ENCODE results near the gene NT5C1B.

The NT5C1B gene

DNA sequence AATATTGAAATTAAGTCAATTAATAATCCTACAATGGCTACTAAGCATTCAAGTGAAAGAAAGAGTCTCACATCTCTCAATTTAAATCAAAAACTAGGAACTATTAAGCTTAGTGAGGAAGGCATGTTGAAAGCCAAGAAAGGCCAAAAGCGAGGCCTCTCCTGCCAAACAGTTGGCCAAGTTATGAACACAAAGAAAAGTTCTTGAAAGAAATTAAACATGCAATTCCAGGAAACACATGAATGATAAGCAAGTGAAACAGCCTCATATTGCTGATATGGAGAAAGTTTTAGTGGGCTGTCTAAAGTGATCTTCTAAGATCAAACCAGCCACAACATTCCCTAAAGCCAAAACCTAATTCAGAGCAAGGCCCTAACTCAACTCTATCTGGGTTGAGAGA lies 40.7 kb downstream of the NT5C1B start:
- Histone ChIP-seq H2AFZ (ENCODE audit: low read length) (no peak overlapping the region), H4K20me1 (ENCODE audit: insufficient read depth, low read length) (no peaks in the 10 kb centered on the region), H3K36me3 (ENCODE audit: insufficient read depth, low read length) (no peaks in the 10 kb centered on the region), H3K27me3 (ENCODE audit: insufficient read depth, low read length) (no peaks in the 10 kb centered on the region), H3K79me2 (ENCODE audit: insufficient read depth, low read length) (no peaks in the 10 kb centered on the region), H3K4me3 (ENCODE audit: low read depth, low read length, poor library complexity, severe bottlenecking) (no peak overlapping the region), H3K9me3 (ENCODE audit: low read length) (no peaks in the 10 kb centered on the region), H3K9ac (ENCODE audit: low read length) (no peak overlapping the region), H3K4me2 (ENCODE audit: low read length) (no peak overlapping the region), H3K27ac (ENCODE audit: low read depth, low read length, poor library complexity, severe bottlenecking) (no peak overlapping the region), H3K4me1 (ENCODE audit: insufficient read depth, low read length, severe bottlenecking) (no peaks in the 10 kb centered on the region), H3F3A (ENCODE audit: insufficient read depth, low read length) (no peaks in the 10 kb centered on the region), H3K9me2 (ENCODE audit: low read depth, low read length) (no peaks in the 10 kb centered on the region)
- TF ChIP-seq CTCF (IDR thresholded peaks at IDR 0.05; ENCODE audit: low read length) (no peak), EZH2 (IDR thresholded peaks at IDR 0.05; ENCODE audit: borderline replicate concordance, low read length) (no peak)

GRCh38 chr2:18546567-18546966 lies 42.8 kb downstream of the NT5C1B start:
- no peak overlapping the region for H3K4me2 ChIP-seq (ENCODE audit: low read length)
- H3K9ac ChIP-seq (ENCODE audit: low read length) = no peak overlapping the region
- no peak overlapping the region for H3K27ac ChIP-seq (ENCODE audit: low read depth, low read length, poor library complexity, severe bottlenecking)

GRCh38 chr2:18545384-18545783 lies 44.0 kb downstream of the NT5C1B start:
- no peak overlapping the region for H3K27ac ChIP-seq (ENCODE audit: low read depth, low read length, poor library complexity, severe bottlenecking)
- H3F3A ChIP-seq (ENCODE audit: insufficient read depth, low read length) = no peaks in the 10 kb centered on the region
- H3K36me3 ChIP-seq (ENCODE audit: insufficient read depth, low read length) = no peaks in the 10 kb centered on the region
- no peaks in the 10 kb centered on the region for H4K20me1 ChIP-seq (ENCODE audit: insufficient read depth, low read length)
- no peaks in the 10 kb centered on the region for H3K9me3 ChIP-seq (ENCODE audit: low read length)
- no peaks in the 10 kb centered on the region for H3K9me2 ChIP-seq (ENCODE audit: low read depth, low read length)
- H3K79me2 ChIP-seq (ENCODE audit: insufficient read depth, low read length) = no peaks in the 10 kb centered on the region
- no peak overlapping the region for H3K9ac ChIP-seq (ENCODE audit: low read length)
- H3K4me2 ChIP-seq (ENCODE audit: low read length) = no peak overlapping the region
- no peak overlapping the region for H2AFZ ChIP-seq (ENCODE audit: low read length)
- H3K4me1 ChIP-seq (ENCODE audit: insufficient read depth, low read length, severe bottlenecking) = no peaks in the 10 kb centered on the region
- no peak for TF ChIP-seq EZH2 (IDR thresholded peaks at IDR 0.05; ENCODE audit: borderline replicate concordance, low read length)
- TF ChIP-seq CTCF (IDR thresholded peaks at IDR 0.05; ENCODE audit: low read length) = no peak
- H3K27me3 ChIP-seq (ENCODE audit: insufficient read depth, low read length) = no peaks in the 10 kb centered on the region
- no peak overlapping the region for H3K4me3 ChIP-seq (ENCODE audit: low read depth, low read length, poor library complexity, severe bottlenecking)

More at GRCh38 chr2:18546567-18546966, 42.8 kb downstream of the NT5C1B start:
- H3K4me3 ChIP-seq (ENCODE audit: low read depth, low read length, poor library complexity, severe bottlenecking) = no peak overlapping the region
- no peaks in the 10 kb centered on the region for H3K36me3 ChIP-seq (ENCODE audit: insufficient read depth, low read length)
- H3K79me2 ChIP-seq (ENCODE audit: insufficient read depth, low read length) = no peaks in the 10 kb centered on the region
- no peaks in the 10 kb centered on the region for H3F3A ChIP-seq (ENCODE audit: insufficient read depth, low read length)
- no peaks in the 10 kb centered on the region for H3K9me3 ChIP-seq (ENCODE audit: low read length)
- no peak overlapping the region for H2AFZ ChIP-seq (ENCODE audit: low read length)
- H3K4me1 ChIP-seq (ENCODE audit: insufficient read depth, low read length, severe bottlenecking) = no peaks in the 10 kb centered on the region
- TF ChIP-seq EZH2 (IDR thresholded peaks at IDR 0.05; ENCODE audit: borderline replicate concordance, low read length) (no peak), CTCF (IDR thresholded peaks at IDR 0.05; ENCODE audit: low read length) (no peak)
- H4K20me1 ChIP-seq (ENCODE audit: insufficient read depth, low read length) = no peaks in the 10 kb centered on the region
- no peaks in the 10 kb centered on the region for H3K27me3 ChIP-seq (ENCODE audit: insufficient read depth, low read length)
- no peaks in the 10 kb centered on the region for H3K9me2 ChIP-seq (ENCODE audit: low read depth, low read length)
